Endothelial cell of umbilical vein (primary cell): ENCODE results near the gene MTMR6. TPM values are rescaled to one million over a fixed set of nuclear protein-coding genes. Genes with fewer than 3 reads are reported as not detected.

Experiments used
- BruUV-seq: library from RNA; stranded (reverse); fragments of 400-500 nt; replicated peaks from 2 replicates; lab custom pipeline; 2021; lab: Mats Ljungman, UMichigan
- CTCF ChIA-PET: fragments of 300-600, 350-600 bp; sonication (Branson Sonifier 250); formaldehyde crosslinking; loops from one replicate; lab custom pipeline; 2021; ENCODE audit warnings: antibody characterized with exemption, inconsistent platforms; lab: Charles Lee
- POLR2A ChIA-PET: fragments of 300-600, 350-600 bp; sonication (Branson Sonifier 250); formaldehyde crosslinking; loops from one replicate; lab custom pipeline; 2021; ENCODE audit warnings: antibody characterized with exemption, inconsistent platforms; lab: Charles Lee
- DNase-seq: peaks from one replicate; pipeline ENCODE4 v3.0.0-alpha.2; 2011; ENCODE audit warnings: low read depth, low spot score
- FAIRE-seq: peaks from 2 replicates; lab custom pipeline; 2011; peaks lifted over from hg19 to GRCh38; lab: Jason Lieb, UNC
- H2AFZ ChIP-seq: 2 replicates; pipeline ENCODE4 v1.6.0; 2012; ENCODE audit warnings: low read depth, low read length, control low read depth, inconsistent platforms
- H3K27ac ChIP-seq: 2 replicates; pipeline ENCODE4 v1.5.1; 2011; ENCODE audit warnings: low read depth, mild to moderate bottlenecking, control low read depth, low read length, moderate library complexity; ENCODE audit not compliant: insufficient read depth
- H3K27me3 ChIP-seq, 2 experiments: 2 replicates each; pipeline versions ENCODE4 v1.6.0 to v1.6.1; 2011; ENCODE audit warnings: low read length in 2 of 2, mixed read lengths in 1 of 2; ENCODE audit not compliant: control insufficient read depth in 2 of 2, insufficient read depth in 2 of 2
- H3K36me3 ChIP-seq, 2 experiments: 2 replicates in 1 of 2; 3 replicates in 1 of 2; pipeline ENCODE4 v1.5.1; 2011; ENCODE audit warnings: low read length in 2 of 2, mild to moderate bottlenecking in 1 of 2, moderate library complexity in 1 of 2; ENCODE audit not compliant: control insufficient read depth in 2 of 2, insufficient read depth in 2 of 2; ENCODE audit errors: extremely low read depth in 1 of 2
- H3K4me1 ChIP-seq: 3 replicates; pipeline ENCODE4 v1.5.1; 2011; ENCODE audit warnings: mild to moderate bottlenecking, low read length; ENCODE audit not compliant: control insufficient read depth, insufficient read depth; ENCODE audit errors: extremely low read depth
- H3K4me2 ChIP-seq: 2 replicates; pipeline ENCODE4 v1.6.1; 2011; ENCODE audit warnings: low read length, control low read depth, mixed read lengths; ENCODE audit not compliant: insufficient read depth
- H3K4me3 ChIP-seq, 3 experiments: fragments of 200-600 bp in 1 of 3; sonication (generic), shearing (Covaris generic) in 1 of 3; replicated peaks in 1 of 3; 2 replicates each; pipeline ENCODE4 v1.5.1; 2011 to 2016; ENCODE audit warnings: control low read depth in 3 of 3, low read length in 3 of 3, mild to moderate bottlenecking in 2 of 3, inconsistent platforms in 1 of 3, low read depth in 1 of 3, moderate library complexity in 1 of 3; ENCODE audit not compliant: insufficient read depth in 1 of 3
- H3K79me2 ChIP-seq: 2 replicates; pipeline ENCODE4 v1.6.0; 2012; ENCODE audit warnings: low read length, inconsistent platforms; ENCODE audit not compliant: control insufficient read depth, insufficient read depth
- H3K9ac ChIP-seq: replicated peaks from 2 replicates; pipeline ENCODE3; 2011; ENCODE audit warnings: low read length, control low read depth; ENCODE audit not compliant: insufficient read depth; ENCODE audit errors: extremely low read depth
- H3K9me1 ChIP-seq: replicated peaks from 3 replicates; pipeline ENCODE4 v1.6.0; 2011; ENCODE audit warnings: mild to moderate bottlenecking, low read length; ENCODE audit not compliant: control insufficient read depth, insufficient read depth; ENCODE audit errors: extremely low read depth
- H3K9me3 ChIP-seq: replicated peaks from 2 replicates; pipeline ENCODE4 v1.5.1; 2012; ENCODE audit warnings: low read length, inconsistent platforms; ENCODE audit not compliant: control insufficient read depth, insufficient read depth
- H4K20me1 ChIP-seq: replicated peaks from 2 replicates; pipeline ENCODE3; 2011; ENCODE audit warnings: mild to moderate bottlenecking, low read length; ENCODE audit not compliant: control insufficient read depth, insufficient read depth; ENCODE audit errors: extremely low read depth
- EZH2 ChIP-seq: IDR thresholded peaks from 2 replicates; pipeline ENCODE4 v1.6.1; 2012; ENCODE audit warnings: borderline replicate concordance, low read depth, mild to moderate bottlenecking, moderate library complexity, low read length, inconsistent platforms; ENCODE audit not compliant: severe bottlenecking
- FOS ChIP-seq: IDR thresholded peaks from 2 replicates; pipeline ENCODE4 v1.6.1; 2011; ENCODE audit warnings: mild to moderate bottlenecking, low read length, moderate library complexity, borderline replicate concordance; ENCODE audit not compliant: insufficient read depth
- JUN ChIP-seq: IDR thresholded peaks from 2 replicates; pipeline ENCODE4 v1.6.1; 2011; ENCODE audit warnings: borderline replicate concordance, low read depth; ENCODE audit not compliant: insufficient read length, insufficient read depth
- POLR2A ChIP-seq: IDR thresholded peaks from 2 replicates; pipeline ENCODE4 v1.6.1; 2012; ENCODE audit warnings: low read depth, mild to moderate bottlenecking, control low read depth, low read length
- POLR2AphosphoS5 ChIP-seq: IDR thresholded peaks from 2 replicates; pipeline ENCODE4 v1.6.1; 2012; ENCODE audit warnings: low read depth, mild to moderate bottlenecking, control low read depth, low read length, moderate library complexity; ENCODE audit not compliant: insufficient read depth
- dilution Hi-C: fragments of 300-500 bp; cut with MboI; formaldehyde crosslinking; loops from one replicate; pipeline ENCODE4 v1.15.0; 2019; ENCODE audit warnings: low sequenced_read_pairs; ENCODE audit not compliant: extremely low pct_ligation_motif_present
- intact Hi-C: fragments of 100-400 bp; cut with micrococcal nuclease; formaldehyde crosslinking; loops from one replicate; pipeline ENCODE4 v1.10.0; 2022
- polyA plus RNA-seq, 4 experiments: library from polyadenylated mRNA; depleted of rRNA in 3 of 4; stranded (reverse) in 3 of 4; unstranded in 1 of 4; fragments of >200 nt; gene quantifications; 2 replicates each; pipeline versions ENCODE4 v1.2.1 to v1.2.3, GENCODE V29; 2011 to 2012; ENCODE audit warnings: missing spikeins in 1 of 4
- total RNA-seq: library from RNA; stranded (reverse); gene quantifications from 2 replicates; pipeline ENCODE4 v1.2.3, GENCODE V29; 2021
- TF ChIP-seq, protein P1 (sequence below): IDR thresholded peaks from 2 replicates; pipeline ENCODE4 v1.6.1; 2011; ENCODE audit not compliant: insufficient read depth, insufficient read length
- TF ChIP-seq, protein P2 (sequence below), 2 donors: IDR thresholded peaks; 1 replicate in 1 of 2; 2 replicates in 1 of 2; pipeline ENCODE4 v1.5.1; 2011; ENCODE audit warnings: low read length in 2 of 2, mild to moderate bottlenecking in 2 of 2, moderate library complexity in 2 of 2, control low read depth in 1 of 2, inconsistent platforms in 1 of 2, low read depth in 1 of 2; ENCODE audit not compliant: insufficient read depth in 1 of 2; ENCODE audit errors: extremely low read depth in 1 of 2

MTMR6 gene
- total and polyA plus RNA-seq, 2 donors (not counting 3 experiments of a cell fraction or from before 2014, with no cell fraction given) = 10.2 to 20.9 TPM

DNA sequence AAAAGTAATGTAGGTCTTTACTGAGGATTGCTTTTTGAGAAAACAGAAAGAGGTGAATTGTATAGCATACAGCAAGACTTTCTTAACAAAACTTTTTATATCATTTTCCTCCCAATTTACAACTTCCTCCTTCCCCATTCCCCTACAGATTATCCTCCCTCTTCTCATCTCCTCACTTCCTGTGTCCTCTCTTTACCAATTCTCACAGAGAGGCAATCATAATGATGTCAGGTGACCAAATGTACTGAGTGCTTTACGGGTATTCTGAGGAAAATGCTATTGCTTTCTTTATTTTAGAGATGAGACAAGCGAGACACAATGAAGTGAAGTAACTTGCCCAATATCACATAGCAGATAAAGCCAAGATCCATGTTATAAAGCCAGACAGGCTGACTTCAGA lies 1.7 kb upstream of the MTMR6 start:
- no peaks in the 10 kb centered on the region for H4K20me1 ChIP-seq
- H3K4me3 ChIP-seq = no peak overlapping the region
- no TSS peak for BruUV-seq
- no peaks in the 10 kb centered on the region for H3K9me1 ChIP-seq
- POLR2A ChIA-PET = no interaction called here
- H3K79me2 ChIP-seq = peaks cover 32% of the 10 kb centered on the region
- intact Hi-C loops (loop anchor here (5.0 kb wide), 1 partner anchor 57 kb away; no protein-coding TSS in a partner anchor), dilution Hi-C loops (no loop called here)
- H3K9me3 ChIP-seq = no peaks in the 10 kb centered on the region
- DNase-seq = no peak
- no peak overlapping the region for H2AFZ ChIP-seq
- H3K36me3 ChIP-seq = no peaks in the 10 kb centered on the region
- H3K27me3 ChIP-seq = peaks cover 24 to 26% of the 10 kb centered on the region in 2 experiments
- CTCF ChIA-PET = interaction anchor here (0.5 kb wide), 1 partner anchor 29 kb away, joined by 3 read pairs; no protein-coding TSS in a partner anchor
- peaks cover 11% of the 10 kb centered on the region for H3K4me1 ChIP-seq
- no peak overlapping the region for H3K9ac ChIP-seq
- FAIRE-seq = no peak
- no peak overlapping the region for H3K4me2 ChIP-seq
- no peak overlapping the region for H3K27ac ChIP-seq
- TF ChIP-seq, protein P1, sequence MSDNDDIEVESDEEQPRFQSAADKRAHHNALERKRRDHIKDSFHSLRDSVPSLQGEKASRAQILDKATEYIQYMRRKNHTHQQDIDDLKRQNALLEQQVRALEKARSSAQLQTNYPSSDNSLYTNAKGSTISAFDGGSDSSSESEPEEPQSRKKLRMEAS = no peak
- TF ChIP-seq POLR2A = no peak
- TF ChIP-seq JUN = no peak
- TF ChIP-seq, protein P2, sequence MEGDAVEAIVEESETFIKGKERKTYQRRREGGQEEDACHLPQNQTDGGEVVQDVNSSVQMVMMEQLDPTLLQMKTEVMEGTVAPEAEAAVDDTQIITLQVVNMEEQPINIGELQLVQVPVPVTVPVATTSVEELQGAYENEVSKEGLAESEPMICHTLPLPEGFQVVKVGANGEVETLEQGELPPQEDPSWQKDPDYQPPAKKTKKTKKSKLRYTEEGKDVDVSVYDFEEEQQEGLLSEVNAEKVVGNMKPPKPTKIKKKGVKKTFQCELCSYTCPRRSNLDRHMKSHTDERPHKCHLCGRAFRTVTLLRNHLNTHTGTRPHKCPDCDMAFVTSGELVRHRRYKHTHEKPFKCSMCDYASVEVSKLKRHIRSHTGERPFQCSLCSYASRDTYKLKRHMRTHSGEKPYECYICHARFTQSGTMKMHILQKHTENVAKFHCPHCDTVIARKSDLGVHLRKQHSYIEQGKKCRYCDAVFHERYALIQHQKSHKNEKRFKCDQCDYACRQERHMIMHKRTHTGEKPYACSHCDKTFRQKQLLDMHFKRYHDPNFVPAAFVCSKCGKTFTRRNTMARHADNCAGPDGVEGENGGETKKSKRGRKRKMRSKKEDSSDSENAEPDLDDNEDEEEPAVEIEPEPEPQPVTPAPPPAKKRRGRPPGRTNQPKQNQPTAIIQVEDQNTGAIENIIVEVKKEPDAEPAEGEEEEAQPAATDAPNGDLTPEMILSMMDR (IDR thresholded peaks at IDR 0.05; ENCODE audit: extremely low read depth in 1 of 2, insufficient read depth in 1 of 2, low read depth in 1 of 2, low read length in 2 of 2) = no peak
- no peak for TF ChIP-seq FOS
- TF ChIP-seq EZH2 = no peak
- TF ChIP-seq POLR2AphosphoS5 = no peak
